GM19452 (cell line): ENCODE results near the gene ATP6V0C.
A peak's percentile ranks its signal among the peaks of the same experiment; 100 is the strongest.

Experiments
- ATAC-seq: cut with Tn5 transposase; IDR thresholded peaks from one replicate; pipeline ENCODE4 v1.9.1; 2021; ENCODE audit not compliant: unreplicated experiment

Gene ATP6V0C

DNA sequence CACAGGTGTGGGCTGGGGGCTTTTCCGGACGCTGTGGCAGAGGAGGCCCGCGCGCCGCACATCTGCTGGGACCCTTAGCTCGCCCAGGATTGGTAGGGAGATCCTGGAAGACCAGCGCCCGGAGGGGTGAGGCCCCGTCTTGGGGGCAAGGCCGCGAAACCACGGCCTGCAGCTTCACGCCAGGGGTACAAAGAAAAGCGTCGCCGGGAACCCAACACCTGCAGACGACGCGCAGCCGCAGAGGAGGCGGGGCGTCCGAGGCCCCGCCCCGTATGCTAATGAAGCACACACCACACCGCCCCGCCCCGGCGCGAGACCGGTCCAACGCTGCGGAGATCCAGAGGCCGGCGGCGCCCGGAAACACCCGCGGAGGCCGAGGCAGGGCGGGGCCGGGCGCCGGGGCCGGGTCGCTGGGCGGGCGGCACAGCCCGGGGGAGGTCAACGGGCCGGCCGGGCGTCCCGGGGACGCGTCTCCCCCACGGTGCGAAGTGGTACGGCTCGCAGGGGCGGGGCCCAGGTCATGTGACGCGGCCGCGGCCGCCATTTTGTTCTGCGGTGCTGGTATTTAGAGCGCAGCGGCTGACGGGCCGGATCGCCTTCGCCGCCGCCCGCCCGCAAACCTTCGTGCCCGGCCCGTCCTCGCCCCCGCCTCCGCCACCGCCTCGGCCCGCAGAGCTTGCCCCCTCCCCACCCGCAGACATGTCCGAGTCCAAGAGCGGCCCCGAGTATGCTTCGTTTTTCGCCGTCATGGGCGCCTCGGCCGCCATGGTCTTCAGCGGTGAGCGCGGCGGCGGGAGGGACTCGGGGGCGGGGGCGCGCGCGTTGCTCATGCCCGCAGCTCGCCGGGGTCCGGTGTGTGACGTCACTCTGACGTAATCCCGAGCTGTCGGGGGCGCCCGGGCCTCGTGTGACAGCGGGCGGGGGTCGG, at the start of gene ATP6V0C:
ATP6V0C (plus strand) TSS at position 548 of the 928 bp plus-strand sequence; CDS start at position 700, 152 bp downstream.
- peak; percentile 71 for ATAC-seq

DNA sequence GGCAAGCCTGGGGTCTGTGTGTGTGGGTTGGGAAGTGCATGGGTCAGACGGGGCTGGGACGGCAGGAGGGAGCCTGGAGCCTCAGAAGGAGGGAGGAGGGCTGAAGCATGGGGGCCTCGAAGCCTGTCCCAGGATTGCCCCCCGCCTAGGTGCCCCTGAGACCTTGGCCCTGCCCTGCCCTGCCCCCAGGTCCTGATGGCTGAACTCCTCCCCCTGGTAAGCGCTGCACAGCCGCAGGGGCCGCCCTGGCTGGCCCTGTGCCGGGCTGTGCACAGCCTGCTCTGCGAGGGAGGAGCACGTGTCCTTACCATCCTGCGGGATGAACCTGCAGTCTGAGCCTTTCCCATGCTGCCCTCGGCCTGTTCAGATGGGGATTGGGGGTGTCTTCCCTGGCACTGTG, 49.4 kb upstream of the ATP6V0C start:
- ATAC-seq: no peak

DNA sequence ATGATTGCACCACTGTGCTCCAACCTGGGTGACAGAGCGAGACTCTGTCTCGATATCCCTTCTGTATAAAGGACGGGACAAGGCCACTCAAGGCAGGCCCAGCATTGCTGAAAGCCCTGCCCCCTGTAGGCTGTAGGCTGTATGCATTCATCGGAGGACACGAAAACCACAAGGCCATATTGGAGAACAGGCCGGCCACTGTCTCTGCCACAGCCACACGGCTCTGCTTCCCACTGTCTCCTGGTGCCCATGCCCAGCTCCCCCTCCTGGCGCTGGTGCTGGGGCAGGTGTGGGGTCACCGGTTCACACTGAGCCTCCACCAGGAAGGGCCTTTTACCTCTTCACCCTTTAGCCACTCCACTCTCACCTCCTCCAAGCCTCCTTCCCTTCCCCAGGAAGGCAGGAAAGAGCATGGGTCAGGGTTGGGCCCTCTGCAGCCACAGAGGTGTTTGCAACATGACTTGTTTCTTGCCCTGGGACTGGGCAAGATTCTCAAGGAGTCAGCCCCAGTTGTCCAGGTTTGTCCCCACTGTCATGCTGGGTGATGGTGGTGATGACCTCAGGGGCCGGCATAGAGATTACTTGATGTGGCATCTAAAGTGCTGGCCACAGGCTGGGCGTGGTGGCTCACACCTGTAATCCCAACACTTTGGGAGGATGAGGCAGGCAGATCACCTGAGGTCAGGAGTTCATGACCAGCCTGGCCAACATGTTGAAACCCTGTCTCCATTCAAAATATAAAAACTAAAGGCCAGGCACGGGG, 47.9 kb upstream of the ATP6V0C start:
- ATAC-seq: no peak

DNA sequence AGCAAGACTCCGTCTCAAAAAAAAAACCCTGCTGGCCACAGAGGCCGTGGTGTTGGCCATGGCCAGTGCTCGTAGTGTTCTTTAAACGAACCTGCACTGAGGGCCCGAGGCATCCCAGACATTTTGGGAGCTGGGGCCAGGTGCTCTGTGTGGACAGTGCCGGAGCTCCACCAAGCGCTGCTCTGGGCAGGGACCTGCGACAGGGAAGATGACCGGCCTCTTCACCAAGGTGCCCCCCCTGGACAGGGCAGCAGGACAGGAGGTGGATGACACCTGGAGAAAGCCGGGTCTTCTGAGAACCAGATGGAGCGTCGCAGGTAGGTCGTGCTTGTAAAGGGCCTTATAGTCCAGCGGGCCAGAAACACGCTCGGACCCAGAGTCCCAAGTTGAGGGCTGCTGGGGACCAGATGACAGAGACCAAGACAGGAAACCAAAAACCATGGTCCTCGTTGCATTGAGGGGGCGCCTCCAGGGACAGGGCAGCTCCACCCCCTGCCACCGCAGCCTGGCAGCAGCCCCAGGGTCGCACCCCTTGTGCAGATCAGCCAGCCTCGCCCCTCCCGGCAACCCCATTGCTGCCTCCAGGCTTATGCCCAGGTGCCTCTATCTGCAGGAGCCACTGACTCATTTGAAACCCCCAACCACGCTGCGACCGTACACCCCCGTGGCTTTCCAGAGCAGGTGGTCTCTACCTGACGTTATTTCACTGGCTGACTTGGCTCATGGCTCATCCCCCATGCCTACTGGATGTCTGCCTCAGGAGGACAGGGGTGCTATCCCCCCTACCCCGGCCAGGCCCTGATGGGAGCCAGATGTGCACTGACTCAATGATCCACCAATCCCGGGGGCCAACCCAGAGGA, 46.9 kb upstream of the ATP6V0C start:
- ATAC-seq: no peak

DNA sequence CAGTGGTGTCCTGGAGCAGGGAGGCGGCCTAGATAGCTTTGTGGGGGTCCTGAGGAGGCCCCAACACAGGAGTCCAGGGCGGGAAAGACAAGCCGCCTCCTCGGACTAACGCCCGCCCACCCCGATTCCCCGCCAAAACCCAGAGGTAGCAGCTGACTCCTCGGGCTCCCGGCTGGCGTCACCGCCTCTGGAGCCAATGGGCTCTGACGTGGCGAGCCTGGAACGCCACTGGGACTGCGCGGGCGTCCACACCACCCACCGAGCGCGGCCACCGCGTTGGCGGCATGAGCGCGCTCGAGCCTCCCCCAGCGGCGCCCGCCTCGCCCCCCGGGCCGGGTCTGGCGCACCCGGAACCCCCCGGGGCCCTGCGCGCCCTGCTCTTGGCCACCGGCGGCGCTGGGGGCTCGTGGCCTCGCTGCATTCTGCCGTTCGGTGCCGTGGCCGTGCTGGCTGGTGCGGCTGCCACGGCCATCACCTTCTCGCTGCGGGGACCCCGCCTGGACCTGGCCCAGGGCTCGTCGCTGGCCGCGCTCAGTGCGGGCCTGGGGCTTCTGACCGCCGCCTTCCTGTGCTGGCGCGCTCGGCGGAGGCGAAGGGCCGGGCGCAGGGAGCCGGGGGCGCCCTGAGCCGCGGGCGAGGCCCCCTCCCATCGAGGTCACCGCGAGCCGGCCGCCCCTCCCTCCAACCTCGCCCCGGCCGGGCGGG, 46.1 kb upstream of the ATP6V0C start:
- no peak for ATAC-seq

DNA sequence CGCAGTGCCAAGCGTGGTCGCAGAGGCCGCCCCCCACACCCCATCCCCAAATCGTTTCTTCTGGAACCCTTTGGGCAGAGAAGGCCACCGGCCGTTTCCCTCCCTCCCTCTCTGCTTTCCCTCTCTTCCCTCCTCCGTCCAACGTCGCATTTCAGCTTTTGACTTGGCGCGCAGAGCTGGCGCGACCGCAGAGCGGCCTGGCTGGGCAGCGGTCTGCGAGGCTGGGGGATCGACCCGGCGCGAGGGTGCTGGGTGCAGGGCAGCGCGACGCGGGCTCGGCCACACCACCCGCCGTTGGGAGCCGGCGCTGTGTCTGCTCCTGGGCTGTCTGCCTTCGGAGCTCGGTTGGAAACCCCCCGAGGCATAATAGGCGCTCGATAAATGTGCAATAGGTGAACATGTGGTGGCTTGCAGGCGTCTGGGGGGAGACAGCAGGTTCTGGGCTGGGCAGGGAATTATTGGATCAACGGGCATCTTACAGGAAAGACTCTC, 45.5 kb upstream of the ATP6V0C start:
- no peak for ATAC-seq

DNA sequence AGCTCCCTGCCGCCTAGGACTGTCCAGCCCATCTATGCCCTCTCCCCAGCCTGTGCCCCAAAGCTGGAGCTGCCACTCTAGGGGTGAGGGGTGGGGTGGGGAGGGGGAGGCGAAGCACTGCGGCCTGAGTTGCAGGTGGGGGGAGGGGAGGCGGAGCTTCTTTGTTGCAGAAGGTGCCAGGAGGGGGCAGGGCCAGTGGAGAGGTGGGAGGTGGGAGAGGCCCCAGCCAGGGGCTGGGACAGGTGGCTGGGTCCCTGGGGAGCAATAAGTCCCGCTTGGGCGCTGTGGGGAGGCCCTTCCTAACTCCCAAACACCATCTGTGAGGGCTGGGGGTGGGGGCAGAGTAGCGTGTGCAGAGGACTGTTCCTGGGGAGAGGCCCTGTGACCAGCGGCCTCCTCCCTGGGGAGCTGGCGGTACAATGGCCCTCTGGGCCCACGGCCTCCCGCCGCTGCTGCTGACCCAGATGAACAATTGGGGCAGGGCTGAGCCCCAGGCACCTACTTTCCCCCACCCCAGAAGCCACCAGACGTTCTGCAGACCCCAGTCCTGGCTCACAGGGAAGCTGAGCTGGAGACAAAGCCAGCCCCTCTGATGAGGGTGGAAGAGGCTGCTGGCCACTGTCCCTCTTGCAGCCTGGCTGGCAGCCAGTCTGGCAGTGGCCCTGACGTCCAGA, 44.9 kb upstream of the ATP6V0C start:
- ATAC-seq: no peak

DNA sequence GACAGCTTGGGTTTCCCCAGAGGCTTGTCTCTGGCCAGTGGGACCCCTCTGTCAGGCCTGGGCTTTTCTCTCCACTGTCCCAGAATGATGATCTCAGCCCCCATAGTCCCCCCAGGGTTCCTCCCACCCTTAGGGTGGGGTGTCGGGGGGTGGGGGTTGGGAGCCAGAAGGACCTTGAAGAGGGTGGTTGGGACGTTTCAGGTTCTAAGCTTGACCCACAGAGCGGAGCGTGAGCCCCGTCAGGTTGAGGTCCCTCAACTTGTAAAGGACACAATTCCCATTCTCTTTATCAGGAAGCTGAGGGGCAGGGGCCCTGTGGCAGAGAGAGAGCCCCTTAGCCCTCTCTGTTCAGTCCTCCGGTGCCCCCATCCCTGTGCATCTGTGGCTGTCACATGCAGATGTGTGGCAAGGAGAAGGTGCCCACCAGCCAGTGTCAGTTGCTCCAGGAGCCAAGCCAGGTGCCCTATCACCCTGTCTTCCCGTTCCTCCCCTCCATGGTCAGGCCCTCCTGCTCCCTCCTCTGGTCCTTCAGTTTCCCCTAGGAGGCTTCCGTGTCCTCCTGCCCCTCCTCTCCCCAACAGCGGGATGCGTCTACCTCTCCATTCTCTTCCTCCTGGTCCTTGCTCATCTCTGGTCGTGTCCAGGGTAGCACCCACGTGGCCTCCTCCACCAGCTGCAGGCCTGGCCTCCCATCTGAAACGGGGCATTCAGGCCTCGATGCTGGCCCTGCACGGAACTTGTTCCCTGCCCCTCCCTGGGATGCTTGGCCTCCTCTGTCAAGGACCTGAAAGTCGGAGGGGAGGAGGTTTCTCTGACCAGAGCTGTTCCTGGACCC, 44.1 kb upstream of the ATP6V0C start:
- ATAC-seq: no peak

DNA sequence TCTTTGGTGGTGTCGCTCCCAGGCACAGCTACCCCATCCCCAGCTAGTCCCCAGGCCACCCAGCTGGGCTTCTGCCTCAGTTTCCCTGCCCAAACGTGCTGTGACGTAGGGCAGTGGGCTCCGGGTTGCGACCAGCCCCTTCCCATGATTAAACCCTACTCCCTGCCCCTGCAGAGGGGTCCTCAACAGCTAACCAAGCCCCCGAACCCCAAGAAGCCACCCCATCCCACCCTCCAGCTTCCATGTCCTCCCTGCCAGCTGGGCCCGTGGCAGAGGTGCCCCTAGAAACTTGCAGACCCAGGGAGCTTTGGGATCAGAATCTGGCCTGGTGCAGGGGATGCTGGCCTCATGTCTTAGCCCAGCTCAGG, 43.5 kb upstream of the ATP6V0C start:
- ATAC-seq: no peak

DNA sequence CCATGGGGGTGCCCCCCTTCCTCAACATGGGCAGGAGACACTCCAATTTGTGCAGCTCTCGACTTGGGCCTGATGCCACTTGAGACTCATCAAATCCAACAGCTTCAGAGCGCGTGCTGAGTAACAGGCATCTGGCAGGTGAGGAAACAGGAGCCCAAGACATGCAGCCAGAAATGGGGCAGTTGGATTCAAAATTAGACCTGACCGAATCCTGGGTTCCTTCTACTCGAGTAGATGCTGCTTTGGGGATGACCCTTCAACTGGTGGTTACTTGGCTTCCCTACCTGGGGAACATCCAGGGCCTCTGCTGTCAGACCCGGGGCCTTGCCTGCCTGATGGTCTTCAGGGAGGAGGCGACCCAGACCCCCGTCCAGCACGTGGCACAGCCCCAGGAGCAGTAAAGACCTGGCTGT, 43.1 kb upstream of the ATP6V0C start:
- ATAC-seq: no peak

DNA sequence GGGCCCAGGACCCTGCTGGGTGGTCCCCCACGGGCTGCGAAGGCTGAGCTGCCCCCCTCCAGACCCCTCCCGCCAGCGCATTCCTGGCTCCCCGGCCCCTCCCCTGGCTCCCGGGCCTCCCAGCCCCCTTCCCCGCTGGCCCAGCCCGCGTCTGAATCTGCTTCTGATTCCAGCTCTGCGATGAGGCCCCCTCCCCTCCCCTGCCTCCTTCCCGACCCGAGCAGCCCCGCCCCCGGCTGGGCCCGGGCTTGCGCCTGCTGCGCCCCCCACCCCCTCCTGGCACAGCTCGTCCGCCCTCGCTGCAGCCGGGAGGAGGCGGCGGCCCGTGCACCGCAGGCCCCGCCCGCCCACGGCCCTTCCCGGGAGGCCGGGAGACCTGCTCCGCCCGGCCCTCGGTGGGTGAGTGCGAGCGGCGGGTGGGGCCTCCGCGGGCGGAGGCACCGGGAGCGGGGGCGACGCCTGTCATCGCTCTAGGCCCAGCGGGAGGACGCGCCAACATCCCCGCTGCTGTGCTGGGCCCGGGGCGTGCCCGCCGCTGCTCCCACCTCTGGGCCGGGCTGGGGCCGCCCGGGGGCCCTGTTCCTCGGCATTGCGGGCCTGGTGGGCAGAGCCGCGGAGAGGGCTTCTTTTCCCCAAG, 42.6 kb upstream of the ATP6V0C start, which contains the start of gene NTN3:
NTN3 (plus strand) TSS at position 282 of the 637 bp plus-strand sequence. CDS start 405 bp downstream, outside the sequence.
- no peak for ATAC-seq

DNA sequence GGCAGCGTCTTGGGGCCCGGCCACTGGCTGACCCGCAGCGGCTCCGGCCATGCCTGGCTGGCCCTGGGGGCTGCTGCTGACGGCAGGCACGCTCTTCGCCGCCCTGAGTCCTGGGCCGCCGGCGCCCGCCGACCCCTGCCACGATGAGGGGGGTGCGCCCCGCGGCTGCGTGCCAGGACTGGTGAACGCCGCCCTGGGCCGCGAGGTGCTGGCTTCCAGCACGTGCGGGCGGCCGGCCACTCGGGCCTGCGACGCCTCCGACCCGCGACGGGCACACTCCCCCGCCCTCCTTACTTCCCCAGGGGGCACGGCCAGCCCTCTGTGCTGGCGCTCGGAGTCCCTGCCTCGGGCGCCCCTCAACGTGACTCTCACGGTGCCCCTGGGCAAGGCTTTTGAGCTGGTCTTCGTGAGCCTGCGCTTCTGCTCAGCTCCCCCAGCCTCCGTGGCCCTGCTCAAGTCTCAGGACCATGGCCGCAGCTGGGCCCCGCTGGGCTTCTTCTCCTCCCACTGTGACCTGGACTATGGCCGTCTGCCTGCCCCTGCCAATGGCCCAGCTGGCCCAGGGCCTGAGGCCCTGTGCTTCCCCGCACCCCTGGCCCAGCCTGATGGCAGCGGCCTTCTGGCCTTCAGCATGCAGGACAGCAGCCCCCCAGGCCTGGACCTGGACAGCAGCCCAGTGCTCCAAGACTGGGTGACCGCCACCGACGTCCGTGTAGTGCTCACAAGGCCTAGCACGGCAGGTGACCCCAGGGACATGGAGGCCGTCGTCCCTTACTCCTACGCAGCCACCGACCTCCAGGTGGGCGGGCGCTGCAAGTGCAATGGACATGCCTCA, 41.9 kb upstream of the ATP6V0C start:
- ATAC-seq: no peak

DNA sequence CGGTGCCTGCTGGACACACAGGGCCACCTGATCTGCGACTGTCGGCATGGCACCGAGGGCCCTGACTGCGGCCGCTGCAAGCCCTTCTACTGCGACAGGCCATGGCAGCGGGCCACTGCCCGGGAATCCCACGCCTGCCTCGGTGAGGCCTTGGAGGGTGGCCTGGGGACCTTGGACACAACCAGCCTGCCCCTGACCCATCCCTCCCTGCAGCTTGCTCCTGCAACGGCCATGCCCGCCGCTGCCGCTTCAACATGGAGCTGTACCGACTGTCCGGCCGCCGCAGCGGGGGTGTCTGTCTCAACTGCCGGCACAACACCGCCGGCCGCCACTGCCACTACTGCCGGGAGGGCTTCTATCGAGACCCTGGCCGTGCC, 41.3 kb upstream of the ATP6V0C start:
- ATAC-seq: no peak

DNA sequence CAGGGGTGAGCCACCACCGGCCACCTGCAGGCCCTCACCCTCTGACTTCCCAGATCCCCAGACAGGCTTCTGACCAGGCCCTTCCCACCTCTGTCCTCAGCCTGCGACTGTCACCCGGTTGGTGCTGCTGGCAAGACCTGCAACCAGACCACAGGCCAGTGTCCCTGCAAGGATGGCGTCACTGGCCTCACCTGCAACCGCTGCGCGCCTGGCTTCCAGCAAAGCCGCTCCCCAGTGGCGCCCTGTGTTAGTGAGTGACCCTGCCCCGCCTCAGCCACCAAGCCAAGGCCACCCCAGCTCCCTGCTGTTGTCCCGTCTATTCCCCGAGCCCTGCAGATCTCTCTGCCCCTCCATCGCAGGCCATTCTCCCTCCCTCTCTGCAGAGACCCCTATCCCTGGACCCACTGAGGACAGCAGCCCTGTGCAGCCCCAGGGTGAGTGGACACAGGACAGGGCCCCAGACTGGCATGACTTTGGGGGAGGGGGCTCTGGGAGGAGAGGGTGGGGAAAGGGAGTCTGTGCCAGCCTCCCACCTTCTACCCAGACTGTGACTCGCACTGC, 40.8 kb upstream of the ATP6V0C start:
- no peak for ATAC-seq

DNA sequence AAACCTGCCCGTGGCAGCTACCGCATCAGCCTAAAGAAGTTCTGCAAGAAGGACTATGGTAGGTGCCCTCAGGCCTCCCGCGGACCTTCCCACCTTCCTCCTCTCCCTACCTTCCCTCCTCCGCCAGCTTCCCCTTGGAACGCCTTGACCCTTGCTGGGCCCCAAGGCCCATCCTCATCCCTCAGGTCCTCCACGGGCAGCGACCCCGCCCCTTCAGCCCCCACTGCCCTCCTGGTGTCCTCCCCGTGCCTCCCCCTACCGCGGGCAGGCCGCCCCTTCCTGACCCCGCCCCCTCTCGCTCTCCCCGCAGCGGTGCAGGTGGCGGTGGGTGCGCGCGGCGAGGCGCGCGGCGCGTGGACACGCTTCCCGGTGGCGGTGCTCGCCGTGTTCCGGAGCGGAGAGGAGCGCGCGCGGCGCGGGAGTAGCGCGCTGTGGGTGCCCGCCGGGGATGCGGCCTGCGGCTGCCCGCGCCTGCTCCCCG, 40.3 kb upstream of the ATP6V0C start:
- ATAC-seq: peak; percentile 6

DNA sequence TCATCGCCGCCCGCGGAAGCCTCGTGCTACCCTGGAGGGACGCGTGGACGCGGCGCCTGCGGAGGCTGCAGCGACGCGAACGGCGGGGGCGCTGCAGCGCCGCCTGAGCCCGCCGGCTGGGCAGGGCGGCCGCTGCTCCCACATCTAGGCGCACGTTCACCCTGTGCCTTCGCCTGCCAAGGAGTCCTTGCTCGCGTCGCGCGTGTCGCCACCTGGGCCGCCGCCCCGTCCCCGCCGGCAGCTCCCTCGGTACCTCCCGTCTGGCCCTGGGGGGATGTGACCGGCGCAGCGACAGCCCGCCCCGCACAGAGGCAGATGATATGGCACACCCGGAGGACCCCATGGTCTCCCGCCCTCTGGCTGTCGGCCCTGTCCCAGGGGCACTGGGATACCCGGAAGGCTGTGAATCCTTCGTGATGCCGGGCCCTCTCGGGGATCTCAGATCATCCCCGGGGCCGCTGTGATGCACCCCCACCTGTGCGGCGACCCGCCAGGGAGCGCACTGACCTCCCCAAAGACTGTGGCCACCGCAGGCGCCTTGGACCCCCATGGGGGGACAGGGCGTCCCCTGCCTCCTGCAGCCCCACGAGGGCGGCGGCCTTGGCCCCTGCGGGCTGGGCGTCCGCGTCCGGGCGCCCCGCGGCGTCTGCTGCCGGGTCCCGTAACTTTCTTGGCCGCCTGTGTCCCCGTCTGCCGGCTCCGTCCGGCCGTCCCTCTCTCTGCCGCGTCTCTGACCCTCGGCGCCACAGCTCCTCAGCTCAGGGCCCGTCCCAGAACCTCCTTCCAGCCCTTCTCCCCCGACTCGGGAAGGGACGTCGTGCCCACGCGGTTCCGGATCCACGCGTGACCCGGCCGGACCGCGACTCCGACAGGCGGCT, 39.5 kb upstream of the ATP6V0C start:
- peak; percentile 29 for ATAC-seq
